H1 (cell line): ENCODE measurements around the gene BMI1.

Experiments used
- CEBPB ChIP-seq: IDR thresholded peaks from 2 replicates; pipeline ENCODE4 v1.6.1; 2012; ENCODE audit warnings: low read depth, low read length
- FOSL1 ChIP-seq: IDR thresholded peaks from 2 replicates; pipeline ENCODE4 v1.6.1; 2011; ENCODE audit warnings: mild to moderate bottlenecking, low read depth, low read length, moderate library complexity; ENCODE audit not compliant: insufficient read depth
- SIN3A ChIP-seq, 2 experiments: IDR thresholded peaks in 1 of 2; conservative IDR thresholded peaks in 1 of 2; 2 replicates each; pipeline ENCODE4 v1.6.1; 2011 to 2012; ENCODE audit warnings: low read length in 2 of 2, improper control_type of control experiment in 1 of 2, low read depth in 1 of 2, mild to moderate bottlenecking in 1 of 2
- SP1 ChIP-seq: IDR thresholded peaks from 2 replicates; pipeline ENCODE4 v1.6.1; 2011; ENCODE audit warnings: low read depth, low read length
- TF ChIP-seq, protein P1 (sequence below), 3 experiments: IDR thresholded peaks; 1 replicate in 2 of 3; 2 replicates in 1 of 3; pipeline versions ENCODE4 v1.5.1 to v1.6.1; 2011; ENCODE audit warnings: low read length in 3 of 3, mild to moderate bottlenecking in 3 of 3, inconsistent platforms in 2 of 3, low read depth in 1 of 3, moderate library complexity in 1 of 3; ENCODE audit not compliant: insufficient read depth in 1 of 3; ENCODE audit errors: control extremely low read depth in 1 of 3

DNA sequence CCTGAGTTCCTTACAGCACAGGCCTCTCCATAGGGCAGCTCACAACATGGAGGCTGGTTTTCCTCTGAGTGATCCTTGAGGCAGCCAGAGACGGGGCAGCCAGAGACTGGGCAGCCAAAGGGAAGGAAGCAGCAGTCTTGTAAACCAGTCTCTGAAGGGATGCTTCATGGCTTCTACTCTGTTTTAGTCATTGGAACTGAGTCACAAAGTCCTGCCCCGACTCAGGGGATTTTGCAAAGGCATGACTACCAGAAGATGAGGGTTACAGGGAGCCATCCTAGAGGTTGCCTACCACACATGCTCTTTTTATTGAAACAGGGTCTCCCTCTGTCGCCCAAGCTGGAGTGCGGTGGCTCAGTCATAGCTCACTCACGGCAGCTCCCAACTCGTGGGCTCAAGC is 49.1 kb upstream of the BMI1 start:
- TF ChIP-seq, protein P1, sequence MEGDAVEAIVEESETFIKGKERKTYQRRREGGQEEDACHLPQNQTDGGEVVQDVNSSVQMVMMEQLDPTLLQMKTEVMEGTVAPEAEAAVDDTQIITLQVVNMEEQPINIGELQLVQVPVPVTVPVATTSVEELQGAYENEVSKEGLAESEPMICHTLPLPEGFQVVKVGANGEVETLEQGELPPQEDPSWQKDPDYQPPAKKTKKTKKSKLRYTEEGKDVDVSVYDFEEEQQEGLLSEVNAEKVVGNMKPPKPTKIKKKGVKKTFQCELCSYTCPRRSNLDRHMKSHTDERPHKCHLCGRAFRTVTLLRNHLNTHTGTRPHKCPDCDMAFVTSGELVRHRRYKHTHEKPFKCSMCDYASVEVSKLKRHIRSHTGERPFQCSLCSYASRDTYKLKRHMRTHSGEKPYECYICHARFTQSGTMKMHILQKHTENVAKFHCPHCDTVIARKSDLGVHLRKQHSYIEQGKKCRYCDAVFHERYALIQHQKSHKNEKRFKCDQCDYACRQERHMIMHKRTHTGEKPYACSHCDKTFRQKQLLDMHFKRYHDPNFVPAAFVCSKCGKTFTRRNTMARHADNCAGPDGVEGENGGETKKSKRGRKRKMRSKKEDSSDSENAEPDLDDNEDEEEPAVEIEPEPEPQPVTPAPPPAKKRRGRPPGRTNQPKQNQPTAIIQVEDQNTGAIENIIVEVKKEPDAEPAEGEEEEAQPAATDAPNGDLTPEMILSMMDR (IDR thresholded peaks at IDR 0.05; ENCODE audit: control extremely low read depth in 1 of 3, insufficient read depth in 1 of 3, low read depth in 1 of 3, low read length in 3 of 3): no peak
- TF ChIP-seq SIN3A (conservative IDR thresholded peaks at IDR 0.05 in 1 of 2, IDR thresholded peaks at IDR 0.05 in 1 of 2; ENCODE audit: low read depth in 1 of 2, low read length in 2 of 2): no peak
- TF ChIP-seq SP1: no peak
- TF ChIP-seq CEBPB: no peak
- no peak for TF ChIP-seq FOSL1
